SH-SY5Y (cell line): ENCODE measurements around the gene CCRL2.

Experiments
- GATA2 ChIP-seq: IDR thresholded peaks from 2 replicates; pipeline ENCODE4 v1.6.1; 2011; ENCODE audit warnings: mild to moderate bottlenecking, low read depth, low read length
- GATA3 ChIP-seq: IDR thresholded peaks from 2 replicates; pipeline ENCODE4 v1.6.1; 2011; ENCODE audit warnings: low read depth, mild to moderate bottlenecking, low read length, moderate library complexity

CCRL2 gene

DNA sequence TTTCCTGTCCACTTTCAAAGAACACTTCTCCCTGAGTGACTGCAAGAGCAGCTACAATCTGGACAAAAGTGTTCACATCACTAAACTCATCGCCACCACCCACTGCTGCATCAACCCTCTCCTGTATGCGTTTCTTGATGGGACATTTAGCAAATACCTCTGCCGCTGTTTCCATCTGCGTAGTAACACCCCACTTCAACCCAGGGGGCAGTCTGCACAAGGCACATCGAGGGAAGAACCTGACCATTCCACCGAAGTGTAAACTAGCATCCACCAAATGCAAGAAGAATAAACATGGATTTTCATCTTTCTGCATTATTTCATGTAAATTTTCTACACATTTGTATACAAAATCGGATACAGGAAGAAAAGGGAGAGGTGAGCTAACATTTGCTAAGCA is 1.8 kb downstream of the CCRL2 start:
- no peak for TF ChIP-seq GATA2
- TF ChIP-seq GATA3 = no peak

DNA sequence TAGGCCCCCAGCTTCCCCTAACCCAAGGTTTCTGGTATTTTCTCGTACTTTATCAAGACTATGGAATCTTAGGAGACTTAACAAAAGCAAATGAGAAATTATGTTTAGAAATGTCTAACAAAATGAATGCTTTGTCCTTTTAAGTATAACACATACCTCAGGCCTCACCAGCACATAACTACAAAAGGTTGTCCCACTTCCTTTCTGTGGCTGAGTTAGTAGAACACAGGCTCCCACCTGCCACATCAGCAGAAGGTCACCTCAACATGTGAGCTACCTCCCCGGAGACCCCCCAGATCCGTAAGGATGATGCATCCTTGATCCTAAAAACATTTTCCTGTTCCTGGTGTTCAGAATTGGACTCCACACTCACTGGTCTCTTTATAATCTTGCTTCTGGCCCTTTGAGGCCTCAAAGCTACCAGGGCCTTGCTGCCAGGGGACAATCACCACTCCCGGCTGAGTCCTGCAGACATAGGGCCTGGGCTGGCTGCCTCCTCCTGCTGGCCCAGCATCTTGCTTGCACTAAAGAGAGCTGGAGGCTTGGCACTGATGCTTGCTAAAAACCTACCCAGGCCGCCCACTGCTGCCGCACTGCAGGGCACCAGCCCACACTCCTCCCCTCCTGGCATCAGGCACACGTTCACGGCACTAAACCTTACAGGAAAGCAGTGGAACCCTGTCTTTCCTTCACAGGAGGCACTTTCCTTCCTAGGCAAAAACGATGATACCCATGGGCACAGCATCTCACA is 2.9 kb downstream of the CCRL2 start:
- no peak for TF ChIP-seq GATA3
- TF ChIP-seq GATA2 = no peak

DNA sequence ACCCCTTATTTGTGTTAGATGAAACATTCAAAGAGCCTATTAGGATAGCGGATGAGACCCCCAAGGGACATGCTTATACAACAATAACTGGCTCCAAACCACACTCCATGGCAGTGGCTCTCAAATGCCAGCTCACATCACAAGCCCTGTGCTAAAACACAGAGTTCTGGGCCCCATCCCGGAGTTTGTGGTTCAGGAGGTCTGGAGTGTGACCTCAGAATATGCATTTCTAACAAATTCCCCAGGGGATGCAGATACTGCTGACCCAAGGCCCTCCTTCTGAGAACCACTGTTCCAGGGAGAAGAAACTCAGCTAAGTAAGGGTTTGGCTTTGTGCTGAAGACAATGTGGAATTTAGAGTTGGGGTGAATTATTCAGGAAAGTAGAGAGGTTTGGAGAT is 3.6 kb downstream of the CCRL2 start:
- no peak for TF ChIP-seq GATA2
- TF ChIP-seq GATA3 = no peak

DNA sequence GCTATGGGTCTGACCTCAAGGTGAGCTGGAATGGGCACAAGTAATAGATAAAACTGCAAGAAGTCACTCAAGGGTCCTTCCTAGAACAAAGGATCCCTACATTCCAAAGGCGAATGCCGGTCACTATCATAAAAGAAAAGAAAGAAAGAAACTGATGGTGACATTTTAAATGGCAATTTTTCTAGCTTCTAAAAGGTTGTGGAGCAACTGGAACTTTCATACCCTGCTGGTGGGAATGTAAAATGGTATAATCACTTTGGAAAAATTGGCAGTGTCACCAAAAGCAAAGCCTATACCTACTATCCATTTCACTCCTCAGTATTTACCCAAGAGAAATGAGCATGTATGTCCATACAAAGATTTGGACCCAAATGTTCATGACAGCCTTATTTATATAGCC is 4.2 kb downstream of the CCRL2 start:
- TF ChIP-seq GATA3 = no peak
- TF ChIP-seq GATA2 = no peak

GRCh38 chr3:46412786-46413298 is 5.8 kb downstream of the CCRL2 start:
- TF ChIP-seq GATA3 (no peak), GATA2 (no peak)

- TF ChIP-seq GATA2 (no peak), GATA3 (no peak)
These were observed 6.9 kb downstream of the CCRL2 start for GRCh38 chr3:46413951-46414350.

- TF ChIP-seq GATA3 (no peak), GATA2 (no peak)
These were observed 7.7 kb downstream of the CCRL2 start for GRCh38 chr3:46414739-46415138.

DNA sequence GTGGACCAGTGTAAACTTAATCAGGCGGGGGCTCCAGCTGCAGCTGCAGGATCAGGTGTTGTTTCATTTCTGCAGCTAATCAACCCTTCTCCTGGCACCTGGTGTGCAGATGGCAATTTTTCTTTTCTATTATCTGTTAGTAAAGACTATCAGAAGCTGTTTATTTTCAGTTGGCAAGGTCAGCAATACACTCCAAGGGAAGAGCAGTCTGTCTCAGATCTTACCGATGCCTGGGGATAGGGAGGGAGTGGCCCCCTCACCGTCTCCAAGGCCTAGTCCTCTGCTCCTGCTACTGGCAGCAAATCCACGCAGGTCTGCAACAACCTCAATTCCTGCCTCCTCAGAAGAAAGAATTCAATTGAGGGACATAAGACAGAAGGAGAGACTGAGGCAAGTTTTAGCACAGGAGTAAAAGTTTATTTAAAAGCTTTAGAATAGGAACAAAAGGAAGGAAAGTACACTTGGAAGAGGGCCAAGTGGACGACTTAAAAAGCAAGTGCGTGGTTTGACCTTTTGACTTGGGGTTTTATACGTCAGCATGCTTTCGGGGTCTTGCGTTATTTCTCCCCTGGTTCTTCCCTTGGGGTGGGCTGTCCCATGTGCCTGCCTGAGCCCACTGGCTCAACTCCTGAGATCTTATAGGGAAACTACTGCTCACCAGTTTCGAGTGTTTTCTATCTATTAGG is 9.2 kb downstream of the CCRL2 start:
- TF ChIP-seq GATA3 (no peak), GATA2 (no peak)

- no peak for TF ChIP-seq GATA3
- no peak for TF ChIP-seq GATA2
These were observed 9.9 kb downstream of the CCRL2 start for GRCh38 chr3:46416811-46417510.

- TF ChIP-seq GATA2 (no peak), GATA3 (no peak)
These were observed 11.0 kb downstream of the CCRL2 start for GRCh38 chr3:46417841-46418611.

- no peak for TF ChIP-seq GATA3
- no peak for TF ChIP-seq GATA2
These were observed 12.8 kb downstream of the CCRL2 start for GRCh38 chr3:46419816-46420215.

- TF ChIP-seq GATA3 (no peak), GATA2 (no peak)
These were observed 13.9 kb downstream of the CCRL2 start for GRCh38 chr3:46420931-46421330.

GRCh38 chr3:46422617-46423016 is 15.6 kb downstream of the CCRL2 start:
- TF ChIP-seq GATA3 (no peak), GATA2 (no peak)

- TF ChIP-seq GATA2 (no peak), GATA3 (no peak)
These were observed 16.5 kb downstream of the CCRL2 start for GRCh38 chr3:46423588-46423987.
